HG03565 (cell line): ENCODE results near the gene CCDC89.
"Not testable (repeated sequence)": the region's sequence is repeated elsewhere in the genome, so short reads cannot be mapped to it uniquely, and the experiment has no call there.

Source experiments
- ATAC-seq: cut with Tn5 transposase; IDR thresholded peaks from one replicate; pipeline ENCODE4 v1.9.1; 2021; ENCODE audit warnings: mild to moderate bottlenecking, moderate library complexity; ENCODE audit not compliant: unreplicated experiment

Gene CCDC89

GRCh38 chr11:85694385-85694980 lies 8.5 kb upstream of the CCDC89 start:
- peak; percentile 47 for ATAC-seq

- ATAC-seq, result no peak
These were observed 723 bp downstream of the CCDC89 start for GRCh38 chr11:85685125-85685819.

- peak; percentile 63 for ATAC-seq
These were observed 3.4 kb downstream of the CCDC89 start for GRCh38 chr11:85682330-85683305.

- ATAC-seq, result no peak
These were observed 5.1 kb downstream of the CCDC89 start for GRCh38 chr11:85680897-85681296.

GRCh38 chr11:85679576-85679975 lies 6.4 kb downstream of the CCDC89 start:
- ATAC-seq, result no peak

GRCh38 chr11:85673393-85673792 lies 12.6 kb downstream of the CCDC89 start:
- ATAC-seq, result no peak

- ATAC-seq, result no peak
These were observed 13.7 kb downstream of the CCDC89 start for GRCh38 chr11:85672105-85672902.

GRCh38 chr11:85670949-85671663 lies 14.9 kb downstream of the CCDC89 start:
- ATAC-seq, result not testable (repeated sequence)

- no peak for ATAC-seq
These were observed 17.8 kb downstream of the CCDC89 start for GRCh38 chr11:85668157-85668556.

- no peak for ATAC-seq
These were observed 19.3 kb downstream of the CCDC89 start for GRCh38 chr11:85666687-85667086.

- ATAC-seq, result no peak
These were observed 20.3 kb downstream of the CCDC89 start for GRCh38 chr11:85665733-85666132.

GRCh38 chr11:85664615-85665481 lies 21.1 kb downstream of the CCDC89 start, which contains the start of gene CREBZF:
CREBZF (minus strand) TSS chr11:85665129; CDS start chr11:85664875, 254 bp downstream.
- ATAC-seq, result peak; percentile 87

- peak; percentile 54 for ATAC-seq
These were observed 22.0 kb downstream of the CCDC89 start for GRCh38 chr11:85663753-85664614.

GRCh38 chr11:85663080-85663752 lies 22.8 kb downstream of the CCDC89 start:
- no peak for ATAC-seq

GRCh38 chr11:85661972-85662664 lies 23.9 kb downstream of the CCDC89 start:
- ATAC-seq, result no peak

- no peak for ATAC-seq
These were observed 27.8 kb downstream of the CCDC89 start for GRCh38 chr11:85658180-85658579.

GRCh38 chr11:85656777-85657176 lies 29.2 kb downstream of the CCDC89 start:
- ATAC-seq, result no peak
